Cardiac muscle cell (in vitro differentiated cells and primary cell): ENCODE data around the gene DNAH6. TPM values are rescaled to one million over a fixed set of nuclear protein-coding genes. Genes with fewer than 3 reads are reported as not detected.

Experiments
- DNase-seq, 2 donors: peaks; one replicate each; pipeline versions ENCODE4 v3.0.0 to v3.0.0-alpha.2; 2010 to 2017; ENCODE audit warnings: low read depth in 1 of 2, low spot score in 1 of 2
- H3K27ac ChIP-seq: fragments of 200-600 bp; sonication (generic); 2 replicates; pipeline ENCODE4 v1.5.1; 2016
- H3K27me3 ChIP-seq: fragments of 200-600 bp; sonication (generic); 2 replicates; pipeline ENCODE4 v1.6.0; 2016; ENCODE audit warnings: control low read depth
- H3K36me3 ChIP-seq: fragments of 200-600 bp; sonication (generic); 2 replicates; pipeline ENCODE4 v1.5.1; 2016; ENCODE audit warnings: control low read depth
- H3K4me1 ChIP-seq: fragments of 200-600 bp; sonication (generic); 2 replicates; pipeline ENCODE4 v1.8.1; 2017; ENCODE audit warnings: low read depth, mild to moderate bottlenecking, mixed run types
- H3K4me3 ChIP-seq: fragments of 200-600 bp; sonication (generic); 2 replicates; pipeline ENCODE4 v1.5.1; 2016; ENCODE audit warnings: mild to moderate bottlenecking
- H3K9me3 ChIP-seq: fragments of 200-600 bp; sonication (generic); 2 replicates; pipeline ENCODE4 v1.5.1; 2017; ENCODE audit warnings: low read depth, mild to moderate bottlenecking, control low read depth
- polyA plus RNA-seq: library from polyadenylated mRNA; unstranded; fragments of >200 nt; fragmentation: Nextera tagmentation; extraction: Ambion mirVana; gene quantifications from 2 replicates; pipeline ENCODE4 v1.2.1, GENCODE V29; 2016
- total RNA-seq: library from RNA; depleted of rRNA; stranded (reverse); fragments of >200 nt; gene quantifications from 2 replicates; pipeline ENCODE4 v1.2.3, GENCODE V29; 2016
- TF ChIP-seq, protein P1 (sequence below): IDR thresholded peaks from 2 replicates; pipeline ENCODE4 v1.5.1; 2012; ENCODE audit warnings: low read depth, mild to moderate bottlenecking, low read length

DNAH6 gene
- total and polyA plus RNA-seq, 2 experiments from 2014 or later: 0.66 to 0.73 TPM

DNA sequence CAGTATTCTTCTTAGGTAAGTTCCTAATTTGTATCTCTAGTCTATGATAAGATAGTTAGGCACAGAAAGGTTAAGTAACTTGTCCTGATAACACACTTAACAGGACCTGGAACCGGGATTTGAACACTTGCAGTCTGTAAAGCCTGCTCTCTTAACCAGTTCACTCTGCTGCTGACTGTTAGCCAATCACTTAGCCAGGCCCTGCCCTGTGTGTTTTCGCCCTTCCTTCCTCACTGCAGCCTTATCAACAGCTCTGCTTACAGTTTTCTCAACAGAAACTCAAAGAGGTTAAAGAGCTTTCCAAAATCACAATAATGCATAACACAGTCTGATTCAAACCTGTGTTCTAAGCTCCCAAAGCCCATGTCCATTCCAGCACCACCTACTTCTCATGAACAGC lies 212.9 kb downstream of the DNAH6 start:
- DNase-seq: no peak
- Histone ChIP-seq H3K4me1 (no peaks in the 10 kb centered on the region), H3K9me3 (no peaks in the 10 kb centered on the region), H3K36me3 (no peaks in the 10 kb centered on the region), H3K4me3 (no peak overlapping the region), H3K27ac (no peak overlapping the region), H3K27me3 (no peaks in the 10 kb centered on the region)
- TF ChIP-seq, protein P1, sequence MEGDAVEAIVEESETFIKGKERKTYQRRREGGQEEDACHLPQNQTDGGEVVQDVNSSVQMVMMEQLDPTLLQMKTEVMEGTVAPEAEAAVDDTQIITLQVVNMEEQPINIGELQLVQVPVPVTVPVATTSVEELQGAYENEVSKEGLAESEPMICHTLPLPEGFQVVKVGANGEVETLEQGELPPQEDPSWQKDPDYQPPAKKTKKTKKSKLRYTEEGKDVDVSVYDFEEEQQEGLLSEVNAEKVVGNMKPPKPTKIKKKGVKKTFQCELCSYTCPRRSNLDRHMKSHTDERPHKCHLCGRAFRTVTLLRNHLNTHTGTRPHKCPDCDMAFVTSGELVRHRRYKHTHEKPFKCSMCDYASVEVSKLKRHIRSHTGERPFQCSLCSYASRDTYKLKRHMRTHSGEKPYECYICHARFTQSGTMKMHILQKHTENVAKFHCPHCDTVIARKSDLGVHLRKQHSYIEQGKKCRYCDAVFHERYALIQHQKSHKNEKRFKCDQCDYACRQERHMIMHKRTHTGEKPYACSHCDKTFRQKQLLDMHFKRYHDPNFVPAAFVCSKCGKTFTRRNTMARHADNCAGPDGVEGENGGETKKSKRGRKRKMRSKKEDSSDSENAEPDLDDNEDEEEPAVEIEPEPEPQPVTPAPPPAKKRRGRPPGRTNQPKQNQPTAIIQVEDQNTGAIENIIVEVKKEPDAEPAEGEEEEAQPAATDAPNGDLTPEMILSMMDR: no peak

DNA sequence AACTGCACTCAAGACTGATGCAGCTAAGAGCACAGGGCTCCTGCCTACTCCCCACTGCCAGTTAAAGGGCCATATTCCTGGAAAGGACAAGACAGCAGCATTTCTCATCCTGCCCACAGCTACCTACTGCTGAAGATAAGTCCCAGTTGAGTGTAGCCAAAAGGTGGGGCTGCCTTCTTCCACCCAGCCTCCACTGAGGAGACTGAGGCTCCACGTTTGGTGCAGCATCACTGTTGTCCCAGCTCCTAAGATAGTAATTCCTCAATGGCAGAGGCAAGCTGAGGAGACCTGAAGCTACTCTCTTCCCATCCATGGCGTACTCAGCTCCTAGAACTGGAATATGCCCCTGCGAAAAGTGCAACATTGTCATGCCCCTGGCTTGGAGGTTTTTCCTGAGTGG lies 214.9 kb downstream of the DNAH6 start:
- no peaks in the 10 kb centered on the region for H3K4me1 ChIP-seq
- H3K36me3 ChIP-seq: no peaks in the 10 kb centered on the region
- H3K27ac ChIP-seq: no peak overlapping the region
- TF ChIP-seq, protein P1: no peak
- no peak overlapping the region for H3K4me3 ChIP-seq
- H3K27me3 ChIP-seq: no peaks in the 10 kb centered on the region
- no peak for DNase-seq
- H3K9me3 ChIP-seq: no peaks in the 10 kb centered on the region

DNA sequence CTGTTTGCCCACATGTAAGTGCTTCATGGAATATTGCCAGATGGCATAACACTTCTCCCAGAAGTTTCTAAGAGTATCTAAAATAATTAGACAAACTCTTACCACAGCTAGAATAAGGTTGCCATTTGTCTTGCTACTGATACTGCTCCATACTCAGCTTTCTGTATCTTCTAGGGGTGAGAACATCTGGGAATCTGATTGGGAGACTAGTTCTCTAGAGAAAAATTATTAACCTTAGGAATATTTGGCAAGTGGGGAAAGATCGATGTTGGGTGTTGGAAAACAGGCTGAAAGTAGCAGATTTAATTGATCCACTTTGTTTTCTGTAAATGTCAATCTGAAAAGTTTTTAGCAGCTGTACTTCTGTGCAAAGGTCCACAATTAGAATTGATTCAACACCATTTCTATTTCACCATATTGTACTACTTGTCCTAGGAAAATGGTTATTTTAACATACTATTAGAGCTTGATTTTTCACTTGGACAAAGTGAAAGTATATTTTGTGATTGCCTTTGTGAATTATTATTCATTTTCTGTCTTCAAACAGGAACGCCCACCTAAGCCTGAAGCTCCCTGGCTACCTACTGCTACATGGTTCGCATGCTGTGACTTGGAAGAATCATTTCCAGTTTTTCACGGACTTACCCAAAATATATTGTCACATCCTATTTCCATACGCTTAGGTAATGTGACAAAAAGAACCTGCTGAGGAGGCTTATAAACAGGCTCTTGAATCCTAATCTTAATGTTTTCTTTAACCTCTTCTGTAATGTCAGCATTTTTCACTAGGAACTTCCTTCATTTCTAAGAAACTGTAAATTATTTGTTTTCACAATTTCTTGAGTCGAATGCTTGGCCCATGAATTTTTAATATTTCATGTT lies 216.8 kb downstream of the DNAH6 start:
- H3K27me3 ChIP-seq: no peaks in the 10 kb centered on the region
- TF ChIP-seq, protein P1: no peak

DNA sequence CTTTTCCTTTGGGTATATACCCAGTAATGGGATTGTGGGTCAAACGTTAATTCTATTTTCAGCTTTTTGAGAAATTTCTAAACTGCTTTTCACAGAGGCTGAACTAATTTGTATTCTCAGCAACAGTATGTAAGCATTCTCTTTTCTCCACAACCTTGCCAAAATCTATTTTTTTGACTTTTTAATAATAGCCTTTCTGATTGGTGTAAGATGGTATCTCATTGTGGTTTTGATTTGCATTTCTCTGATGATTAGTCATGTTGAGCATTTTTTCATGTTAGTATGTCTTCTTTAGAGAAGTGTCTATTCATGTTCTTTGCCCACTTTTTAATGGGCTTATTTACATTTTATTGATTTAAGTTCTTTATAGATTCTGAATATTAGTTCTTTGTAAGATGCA lies 219.1 kb downstream of the DNAH6 start:
- no peaks in the 10 kb centered on the region for H3K9me3 ChIP-seq
- H3K36me3 ChIP-seq: no peaks in the 10 kb centered on the region
- DNase-seq: no peak
- H3K27ac ChIP-seq: no peak overlapping the region
- no peak overlapping the region for H3K4me3 ChIP-seq
- TF ChIP-seq, protein P1: no peak
- H3K27me3 ChIP-seq: no peaks in the 10 kb centered on the region
- H3K4me1 ChIP-seq: no peaks in the 10 kb centered on the region

More for the DNA sequence above, 216.8 kb downstream of the DNAH6 start:
- Histone ChIP-seq H3K9me3 (no peaks in the 10 kb centered on the region), H3K27ac (no peak overlapping the region), H3K4me1 (no peaks in the 10 kb centered on the region), H3K36me3 (no peaks in the 10 kb centered on the region), H3K4me3 (no peak overlapping the region)
- no peak for DNase-seq

DNA sequence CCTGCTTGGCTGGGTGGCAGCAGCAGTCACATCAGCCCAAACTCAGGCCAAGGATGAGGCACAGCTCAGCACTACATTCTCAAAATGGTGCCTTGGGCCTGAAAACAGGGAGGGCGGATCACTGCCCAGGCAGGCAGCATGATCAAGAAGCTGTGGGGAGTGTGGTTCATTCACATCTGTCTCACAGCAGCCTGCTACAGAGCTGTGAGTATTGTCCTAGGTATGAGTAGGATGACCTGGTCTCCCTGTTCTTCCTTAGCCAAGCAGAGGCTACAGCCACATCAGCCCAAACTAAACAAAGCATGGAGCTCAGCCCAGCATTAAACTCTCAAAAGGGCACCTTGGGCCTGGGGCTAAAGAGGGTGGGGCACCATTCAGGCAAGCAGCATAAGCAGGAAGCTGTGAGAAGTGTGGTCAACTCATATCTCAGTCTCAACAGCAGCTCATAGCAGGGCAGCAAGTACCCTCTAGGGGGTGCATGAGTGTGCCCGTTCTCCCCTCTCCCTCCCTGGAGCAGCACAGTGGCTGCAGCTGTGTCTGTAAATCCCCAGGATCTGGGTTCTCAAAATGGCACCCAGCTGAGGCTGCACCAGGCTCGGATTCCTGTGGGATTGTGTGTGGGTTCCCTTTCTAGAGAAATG lies 225.0 kb downstream of the DNAH6 start:
- Histone ChIP-seq H3K4me1 (no peaks in the 10 kb centered on the region), H3K9me3 (no peaks in the 10 kb centered on the region), H3K27me3 (no peaks in the 10 kb centered on the region), H3K27ac (no peak overlapping the region), H3K36me3 (no peaks in the 10 kb centered on the region), H3K4me3 (no peak overlapping the region)
- TF ChIP-seq, protein P1: peak; percentile 37
- peak; percentile 8 to 38 for DNase-seq
